ENCODE data around the gene COL9A3.

The COL9A3 gene

GRCh38 chr20:62882426-62882825, 65.6 kb downstream of the COL9A3 start:
- no peak for DNase-seq (ENCODE audit: low read depth, low spot score)
- no peak overlapping the region for H3K4me3 ChIP-seq (ENCODE audit: low read length)

GRCh38 chr20:62884556-62884955, 67.7 kb downstream of the COL9A3 start:
- DNase-seq (ENCODE audit: low read depth, low spot score): no peak
- no peak overlapping the region for H3K4me3 ChIP-seq (ENCODE audit: low read length)

GRCh38 chr20:62885046-62885895, 68.4 kb downstream of the COL9A3 start:
- DNase-seq (ENCODE audit: low read depth, low spot score): no peak
- no peak overlapping the region for H3K4me3 ChIP-seq (ENCODE audit: low read length)

- DNase-seq (ENCODE audit: low read depth, low spot score): no peak
- no peak overlapping the region for H3K4me3 ChIP-seq (ENCODE audit: low read length)
These were observed 69.3 kb downstream of the COL9A3 start for GRCh38 chr20:62885896-62886708.

- DNase-seq (ENCODE audit: low read depth, low spot score): no peak
These were observed 69.8 kb downstream of the COL9A3 start for GRCh38 chr20:62886709-62887058.

GRCh38 chr20:62887152-62887859, 70.5 kb downstream of the COL9A3 start:
- H3K4me3 ChIP-seq (ENCODE audit: low read length): no peak overlapping the region
- no peak for DNase-seq (ENCODE audit: low read depth, low spot score)

More at GRCh38 chr20:62886709-62887058, 69.8 kb downstream of the COL9A3 start:
- no peak overlapping the region for H3K4me3 ChIP-seq (ENCODE audit: low read length)

- no peak for DNase-seq (ENCODE audit: low read depth, low spot score)
- no peak overlapping the region for H3K4me3 ChIP-seq (ENCODE audit: low read length)
These were observed 71.0 kb downstream of the COL9A3 start for GRCh38 chr20:62887860-62888239.

GRCh38 chr20:62888406-62888805, 71.6 kb downstream of the COL9A3 start:
- DNase-seq (ENCODE audit: low read depth, low spot score): no peak
- no peak overlapping the region for H3K4me3 ChIP-seq (ENCODE audit: low read length)

GRCh38 chr20:62888910-62889309, 72.1 kb downstream of the COL9A3 start:
- no peak for DNase-seq (ENCODE audit: low read depth, low spot score)
- no peak overlapping the region for H3K4me3 ChIP-seq (ENCODE audit: low read length)

- no peak for DNase-seq (ENCODE audit: low read depth, low spot score)
- H3K4me3 ChIP-seq (ENCODE audit: low read length): no peak overlapping the region
These were observed 72.6 kb downstream of the COL9A3 start for GRCh38 chr20:62889411-62889810.

GRCh38 chr20:62889871-62890270, 73.0 kb downstream of the COL9A3 start:
- no peak overlapping the region for H3K4me3 ChIP-seq (ENCODE audit: low read length)
- no peak for DNase-seq (ENCODE audit: low read depth, low spot score)

- no peak for DNase-seq (ENCODE audit: low read depth, low spot score)
- H3K4me3 ChIP-seq (ENCODE audit: low read length): no peak overlapping the region
These were observed 73.6 kb downstream of the COL9A3 start for GRCh38 chr20:62890444-62890843.

Data from Jurkat, Clone E6-1 (cell line).